NCI-H2029 (cell line): Measurements from ENCODE around the gene ABHD2.
A peak's percentile ranks its signal among the peaks of the same experiment; 100 is the strongest.

ENCODE experiments used
- DNase-seq: peaks from one replicate; lab custom pipeline; 2025; lab: John Stamatoyannopoulos, UW

Gene ABHD2

DNA sequence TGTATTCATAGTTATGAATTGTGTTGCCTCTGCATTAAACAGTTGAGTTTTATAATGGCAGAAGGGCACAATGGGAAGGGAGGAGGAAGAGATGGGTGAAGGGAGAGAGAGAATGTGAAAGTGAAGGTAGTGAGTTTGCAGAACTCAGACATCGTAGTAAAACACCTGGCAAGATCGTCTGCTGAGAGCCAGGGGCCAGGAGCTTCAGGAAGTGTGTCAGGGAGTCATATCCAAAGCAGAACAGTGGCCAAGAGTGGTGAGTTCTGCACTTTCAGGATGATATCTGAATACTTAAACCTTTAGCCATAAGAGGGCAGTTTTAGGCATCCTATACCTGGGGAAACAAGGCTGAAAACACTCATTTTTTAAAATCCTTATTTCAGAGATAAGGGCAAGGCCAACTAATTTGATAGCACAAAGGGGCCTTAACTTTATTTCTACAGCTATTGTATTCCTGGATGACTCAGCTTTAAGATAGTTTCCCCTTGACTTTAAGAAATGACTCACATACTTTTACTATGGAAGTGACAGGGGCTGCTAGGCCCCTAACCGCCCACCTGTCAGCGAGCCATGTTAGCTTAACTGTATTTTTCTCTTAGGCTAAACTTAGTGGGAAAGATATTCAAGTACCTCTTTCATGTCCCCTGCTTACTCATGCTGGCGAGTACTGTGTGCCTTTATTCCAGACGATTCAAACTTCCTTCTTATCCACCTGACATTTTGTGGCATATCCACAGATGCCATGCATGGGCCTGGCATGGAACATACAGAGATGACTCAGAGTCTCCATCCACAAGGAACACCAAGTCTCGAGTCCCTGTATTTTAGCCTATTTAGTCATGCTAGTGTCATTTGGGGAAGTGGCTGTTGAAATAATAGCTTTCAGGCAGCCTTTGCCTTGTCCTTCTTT lies 79.3 kb downstream of the ABHD2 start:
- DNase-seq = no peak

DNA sequence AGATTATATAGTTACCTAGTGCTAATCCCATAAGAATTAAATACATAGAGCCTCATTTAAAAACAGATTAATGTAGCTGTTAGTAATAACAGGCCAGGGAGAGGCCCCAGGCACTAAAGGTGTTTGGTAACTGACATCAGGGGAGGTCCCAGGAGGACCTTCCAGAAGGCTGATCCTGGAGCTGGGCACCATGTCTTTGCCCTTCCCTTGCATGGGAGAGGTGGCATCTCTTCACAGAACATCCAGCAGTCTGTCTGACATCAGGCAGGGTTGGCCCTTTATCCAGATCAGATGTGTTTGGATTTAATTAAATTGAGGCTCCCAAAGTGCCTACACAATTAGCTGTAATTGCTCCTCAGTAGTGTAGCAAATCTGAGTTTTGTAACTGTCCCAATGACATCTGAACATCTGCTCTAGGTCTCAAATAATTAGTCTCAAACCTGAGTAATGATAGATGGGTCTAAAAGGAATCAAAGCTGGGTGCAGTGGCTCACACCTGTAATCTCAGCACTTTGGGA lies 80.1 kb downstream of the ABHD2 start:
- DNase-seq = no peak

- no peak for DNase-seq
These were observed 82.1 kb downstream of the ABHD2 start for GRCh38 chr15:89170364-89170763.

DNA sequence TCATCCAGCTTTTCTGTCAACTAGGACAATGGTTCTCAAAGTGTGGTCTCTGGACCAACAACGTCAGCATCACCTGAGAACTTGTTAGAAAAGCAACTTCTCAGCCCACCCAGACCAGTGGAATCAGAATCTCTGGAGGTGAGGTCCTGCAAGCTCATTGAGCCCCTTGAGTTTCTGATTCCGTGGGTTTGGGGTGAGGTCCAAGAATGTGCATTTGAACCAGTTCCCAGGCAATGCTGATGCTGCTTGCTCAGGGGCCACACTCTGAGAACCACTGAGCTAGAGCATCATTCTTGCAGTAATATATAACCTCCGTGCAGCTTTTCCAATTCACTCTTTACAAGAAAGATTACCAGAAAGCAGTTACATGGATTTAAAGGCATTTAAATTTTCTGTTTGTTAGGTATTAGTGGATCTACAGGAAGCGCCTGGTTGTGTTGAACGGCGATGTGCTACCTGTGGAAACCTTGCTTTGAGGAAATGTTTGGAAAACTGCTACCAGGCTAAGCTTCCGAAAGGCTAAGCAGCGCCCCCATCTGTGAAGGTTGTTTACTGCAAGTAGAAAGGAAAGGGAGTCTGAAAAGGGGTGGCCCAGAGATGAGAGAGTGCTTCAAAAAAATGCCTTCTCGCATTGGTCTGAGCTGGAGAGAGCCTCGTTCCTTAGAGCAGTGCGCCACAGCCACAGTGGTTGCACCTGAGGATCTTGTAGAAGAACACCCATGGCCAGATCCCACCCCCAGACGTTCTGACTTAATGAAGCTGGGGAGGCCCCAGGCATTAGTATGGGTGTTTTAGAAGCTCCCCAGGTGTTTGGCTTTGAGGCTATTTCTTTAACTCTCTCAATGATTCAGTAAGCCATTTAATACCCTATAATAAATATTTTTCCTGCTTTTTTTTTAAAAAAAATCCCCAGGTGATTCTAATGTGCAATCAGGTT lies 83.1 kb downstream of the ABHD2 start:
- peak; percentile 25 for DNase-seq

DNA sequence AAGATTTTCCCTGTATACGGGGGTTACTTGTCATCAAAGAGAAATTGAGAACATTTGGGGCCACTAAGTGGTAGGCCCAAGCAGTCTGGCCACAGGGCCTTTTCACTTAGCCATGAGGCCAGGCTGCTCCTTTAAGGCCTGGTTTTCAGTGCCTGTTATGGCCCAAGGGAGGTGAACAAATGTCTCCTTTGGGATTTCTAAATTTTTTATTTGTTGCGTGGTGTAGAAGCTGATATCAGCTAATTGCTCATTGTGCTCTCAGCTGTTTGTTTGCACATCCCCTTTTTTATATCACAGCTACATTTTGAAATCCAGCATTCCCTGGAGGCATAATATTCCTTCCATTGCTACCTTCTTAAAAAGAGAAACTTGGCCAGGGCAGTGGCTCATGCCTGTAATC lies 84.7 kb downstream of the ABHD2 start:
- DNase-seq = no peak

DNA sequence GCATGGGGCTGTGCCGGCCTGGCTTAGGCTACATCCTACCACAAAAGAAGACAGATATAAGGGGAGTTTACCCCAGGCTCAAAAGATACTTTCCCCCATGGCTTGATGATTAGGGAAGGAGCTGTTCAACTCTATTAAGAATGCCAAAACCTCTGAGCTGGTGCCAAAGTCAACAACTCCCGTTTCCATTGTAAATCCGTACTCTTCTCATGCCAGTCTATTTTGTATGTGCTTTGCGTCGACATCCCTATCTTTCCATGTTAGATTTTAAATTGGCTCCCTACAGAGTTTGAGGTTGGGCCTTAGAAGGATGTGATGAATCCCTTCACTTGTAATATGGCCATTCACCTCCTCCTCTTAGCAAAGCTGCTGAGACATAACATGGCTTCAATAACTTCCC lies 86.2 kb downstream of the ABHD2 start:
- DNase-seq = no peak

DNA sequence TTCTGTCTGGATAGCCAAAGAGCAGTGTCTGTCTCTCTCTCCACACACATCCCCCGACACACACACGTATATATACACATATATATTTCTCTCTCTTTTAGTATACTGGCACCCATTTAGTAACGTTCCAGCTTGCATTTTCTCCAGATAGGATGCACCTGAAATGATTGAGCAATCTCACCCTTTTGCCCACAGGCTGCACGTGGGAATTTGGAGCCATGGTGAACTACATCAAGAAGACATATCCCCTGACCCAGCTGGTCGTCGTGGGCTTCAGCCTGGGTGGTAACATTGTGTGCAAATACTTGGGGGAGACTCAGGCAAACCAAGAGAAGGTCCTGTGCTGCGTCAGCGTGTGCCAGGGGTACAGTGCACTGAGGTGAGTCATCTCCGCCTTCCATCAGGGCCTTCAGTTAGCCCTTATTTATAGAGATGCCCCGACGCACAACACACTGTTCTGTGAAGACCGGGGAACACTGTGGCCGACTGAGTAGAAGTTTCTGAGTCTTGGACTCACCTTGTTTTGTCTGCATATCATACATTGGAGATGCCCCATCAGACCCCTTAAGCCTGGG lies 87.4 kb downstream of the ABHD2 start:
- no peak for DNase-seq

DNA sequence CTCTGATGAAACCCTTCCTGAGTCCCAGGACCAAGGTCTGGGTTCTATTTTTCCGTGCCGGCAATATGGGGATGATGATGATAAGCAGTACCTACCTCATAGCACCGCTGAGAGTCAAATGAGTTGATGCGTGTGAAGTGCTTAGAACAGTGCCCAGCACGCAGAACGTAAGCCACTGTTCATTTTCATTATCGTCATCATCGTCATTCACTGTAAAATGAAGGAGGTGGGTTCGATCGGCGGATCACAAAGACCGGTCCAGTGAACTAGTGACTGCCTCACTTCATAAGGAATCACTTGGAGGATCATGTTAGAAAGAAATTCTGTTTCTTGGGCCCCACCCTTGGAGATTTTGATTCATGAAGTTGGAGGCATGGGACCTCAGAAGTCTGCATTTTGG lies 88.9 kb downstream of the ABHD2 start:
- DNase-seq = no peak

DNA sequence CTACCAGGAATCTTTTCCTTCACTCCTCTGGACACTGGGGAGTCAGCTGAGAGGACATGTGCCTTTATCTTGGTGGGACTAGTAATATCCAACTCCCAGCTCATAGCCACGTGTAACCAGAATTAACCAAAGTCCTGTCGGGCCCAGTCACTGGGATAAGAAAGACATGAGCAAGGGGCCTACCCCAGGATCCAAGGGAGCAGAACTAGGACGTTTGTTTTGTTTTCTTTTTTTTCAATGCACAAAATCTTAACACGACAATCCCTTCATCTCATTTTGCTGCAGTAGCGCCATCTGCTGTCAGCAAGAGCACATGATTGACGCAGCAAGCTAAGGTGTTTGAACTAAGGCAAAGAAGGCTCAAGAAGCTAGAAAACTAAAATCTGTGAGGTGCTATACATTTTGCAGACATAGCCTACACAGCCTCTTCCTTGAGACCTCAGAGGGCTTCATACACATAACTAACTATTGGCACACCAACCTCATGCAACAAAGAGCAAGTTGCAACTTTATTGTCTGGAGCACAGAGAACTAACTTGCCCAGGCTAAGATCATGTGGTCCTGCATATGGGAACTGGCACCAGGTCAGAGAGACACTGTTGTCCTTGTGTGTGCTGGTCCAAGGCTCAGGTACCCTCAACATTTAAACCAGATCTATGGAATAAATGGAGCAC lies 89.5 kb downstream of the ABHD2 start:
- DNase-seq = peak; percentile 13

- DNase-seq = no peak
These were observed 90.2 kb downstream of the ABHD2 start for GRCh38 chr15:89178307-89178977.

DNA sequence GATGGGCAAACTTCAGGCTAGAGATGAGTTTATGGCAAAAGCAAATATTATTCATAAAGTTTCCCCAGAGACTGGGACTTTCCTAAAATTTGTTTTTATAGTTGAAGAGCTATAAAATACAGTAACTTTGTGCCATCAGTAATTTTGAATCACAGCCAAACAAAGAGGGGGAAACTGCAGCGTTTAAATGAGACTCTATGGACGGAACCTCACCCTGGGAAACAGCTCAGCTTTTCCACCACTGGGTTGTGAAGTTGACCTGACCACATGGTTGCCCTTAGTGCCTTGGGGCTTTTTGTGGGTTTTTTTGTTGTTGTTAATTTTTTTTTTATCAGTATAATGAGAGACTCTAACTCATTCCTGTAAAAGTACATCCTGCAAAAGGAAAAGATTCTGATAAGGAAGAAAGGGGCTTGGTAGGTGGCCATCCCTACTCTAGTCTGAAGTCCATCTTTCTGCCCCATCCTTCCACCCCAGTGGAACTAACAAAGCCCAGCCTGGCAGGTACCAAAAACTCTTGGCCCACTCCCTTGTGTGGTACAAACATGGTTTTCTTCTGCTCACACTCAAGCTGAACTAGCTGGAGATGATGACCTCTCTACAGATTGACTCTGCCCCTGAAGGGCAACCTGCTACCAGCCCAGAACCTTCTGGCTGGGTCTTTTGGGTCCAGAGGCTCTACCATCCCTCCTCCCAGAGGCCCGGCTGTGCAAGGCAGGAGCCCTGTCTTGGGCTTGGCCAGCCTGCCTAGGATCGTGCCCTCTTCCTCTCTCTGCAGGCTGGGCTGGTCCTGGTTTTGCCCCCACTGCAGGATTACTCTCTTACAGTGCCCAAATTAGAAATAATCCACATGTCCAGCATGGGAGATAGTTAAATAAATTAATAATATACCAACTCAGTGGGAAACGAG lies 92.0 kb downstream of the ABHD2 start:
- DNase-seq = no peak

DNA sequence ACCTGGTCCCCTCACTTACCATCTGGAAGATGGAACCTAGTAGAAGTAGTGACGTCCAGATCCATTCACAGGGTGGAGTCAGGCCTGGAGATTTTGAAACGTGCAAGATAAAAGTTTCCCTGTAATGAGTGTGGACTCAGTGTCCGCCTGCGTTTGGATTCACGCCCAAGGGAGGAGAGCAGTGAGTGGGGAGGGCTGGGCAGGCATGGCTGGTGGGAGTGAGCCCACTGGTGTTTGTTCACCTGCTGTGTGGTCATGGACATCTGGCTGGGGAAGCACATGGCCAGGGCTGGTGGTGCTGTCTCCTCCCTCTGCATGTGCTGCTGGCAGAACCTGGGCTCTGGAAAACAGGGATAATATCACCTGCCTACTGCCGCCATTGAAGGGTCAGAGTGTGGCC lies 96.1 kb downstream of the ABHD2 start:
- peak; percentile 50 for DNase-seq

DNA sequence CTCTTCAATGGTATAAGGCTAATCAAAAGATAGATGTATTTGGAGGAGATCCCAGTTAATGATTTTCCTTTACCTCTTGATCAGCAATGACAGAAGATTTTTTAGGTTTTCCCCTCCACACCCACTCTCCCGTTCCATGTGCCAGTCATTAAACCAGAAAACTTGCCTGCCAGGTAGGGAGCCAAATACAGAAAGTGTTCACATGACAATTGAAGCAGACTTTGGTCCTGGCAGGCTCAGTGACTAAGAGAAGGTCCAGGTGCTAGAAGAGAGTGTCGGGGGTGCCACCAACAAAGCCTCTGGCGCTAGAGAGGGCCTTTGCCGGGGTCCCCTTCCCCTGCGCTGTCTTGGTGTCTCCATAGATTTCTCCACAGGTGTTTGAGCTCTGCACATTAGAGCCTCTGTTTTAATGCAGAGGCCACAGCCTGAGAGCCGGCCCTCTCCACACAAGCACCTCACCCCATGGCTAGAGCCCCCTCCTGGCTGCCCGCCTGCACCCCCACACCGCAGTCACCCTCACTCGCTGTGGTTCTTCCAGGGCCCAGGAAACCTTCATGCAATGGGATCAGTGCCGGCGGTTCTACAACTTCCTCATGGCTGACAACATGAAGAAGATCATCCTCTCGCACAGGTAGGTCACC lies 96.8 kb downstream of the ABHD2 start:
- no peak for DNase-seq

DNA sequence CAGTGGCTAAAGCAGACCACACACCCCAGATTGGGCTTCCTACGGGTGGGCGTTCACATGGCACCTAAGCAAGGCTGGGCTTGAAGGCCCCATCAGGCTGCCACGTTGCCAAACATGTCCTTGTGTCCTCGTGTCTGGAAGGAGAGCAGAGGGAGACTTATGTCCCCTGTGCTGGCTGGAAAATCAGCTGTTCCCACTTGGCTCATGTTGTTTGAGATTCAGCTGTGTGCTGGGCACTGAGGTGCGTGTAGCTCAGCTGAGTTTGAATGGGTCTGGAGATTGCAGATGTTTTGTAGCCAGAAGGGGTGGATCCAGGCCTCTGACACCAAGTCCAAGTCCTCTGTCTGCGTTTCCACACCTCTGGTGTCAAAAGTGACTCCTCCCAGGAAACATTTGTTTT lies 98.5 kb downstream of the ABHD2 start:
- peak; percentile 23 for DNase-seq

DNA sequence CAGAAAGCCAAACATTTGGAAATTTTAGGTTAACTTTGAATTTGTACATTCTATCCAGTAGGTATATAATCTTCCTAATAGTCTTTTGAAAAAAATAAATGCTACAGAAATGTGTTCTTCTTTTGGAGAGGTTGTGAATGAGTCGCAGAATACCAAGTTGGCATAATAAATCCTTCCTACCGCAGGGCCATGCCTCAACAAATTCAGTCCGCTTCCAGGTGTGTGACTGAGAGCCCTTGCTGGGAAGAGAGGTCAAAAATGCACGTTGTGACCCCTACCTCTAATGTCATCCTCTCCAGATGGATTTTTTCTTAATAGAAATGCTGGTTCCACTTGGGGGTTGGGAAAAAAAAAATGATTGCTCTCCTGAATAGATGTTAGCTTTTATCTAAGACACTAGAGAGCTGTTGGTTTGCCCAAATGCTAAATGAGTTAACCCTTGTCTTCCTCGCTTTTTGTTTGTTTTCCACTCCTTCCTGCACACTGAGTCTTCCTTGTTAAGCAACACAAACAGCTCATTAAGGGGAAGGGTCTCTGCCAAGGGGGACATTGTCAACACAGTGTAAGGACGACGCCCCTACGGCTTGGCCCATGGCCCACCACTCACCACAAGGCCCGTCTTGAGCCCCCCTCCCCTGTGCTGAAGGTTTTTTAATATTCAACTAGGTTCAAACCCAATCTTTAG lies 99.2 kb downstream of the ABHD2 start:
- DNase-seq = no peak

- DNase-seq = peak; percentile 41
These were observed 99.8 kb downstream of the ABHD2 start for GRCh38 chr15:89187986-89188514.

DNA sequence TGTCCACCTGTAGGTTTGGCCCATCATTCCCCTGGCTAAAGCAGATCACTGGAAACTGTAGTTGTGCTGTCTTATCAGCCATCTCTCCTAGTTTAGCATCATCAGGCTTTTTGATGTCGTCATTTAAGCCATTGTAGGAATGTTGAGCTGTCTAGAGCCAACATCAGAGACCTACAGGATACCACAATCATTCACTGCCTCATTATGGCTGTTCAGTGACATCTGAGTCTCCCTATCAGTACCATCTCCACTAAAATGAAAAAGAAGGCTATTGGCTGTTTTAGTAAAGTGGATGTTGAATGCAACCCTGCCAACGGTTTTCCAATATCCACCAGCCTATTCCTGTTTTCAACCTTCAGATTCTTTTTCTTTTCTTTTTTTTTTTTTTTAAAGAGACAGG lies 103.9 kb downstream of the ABHD2 start:
- no peak for DNase-seq

GRCh38 chr15:89192766-89193165 lies 104.5 kb downstream of the ABHD2 start:
- DNase-seq = no peak

DNA sequence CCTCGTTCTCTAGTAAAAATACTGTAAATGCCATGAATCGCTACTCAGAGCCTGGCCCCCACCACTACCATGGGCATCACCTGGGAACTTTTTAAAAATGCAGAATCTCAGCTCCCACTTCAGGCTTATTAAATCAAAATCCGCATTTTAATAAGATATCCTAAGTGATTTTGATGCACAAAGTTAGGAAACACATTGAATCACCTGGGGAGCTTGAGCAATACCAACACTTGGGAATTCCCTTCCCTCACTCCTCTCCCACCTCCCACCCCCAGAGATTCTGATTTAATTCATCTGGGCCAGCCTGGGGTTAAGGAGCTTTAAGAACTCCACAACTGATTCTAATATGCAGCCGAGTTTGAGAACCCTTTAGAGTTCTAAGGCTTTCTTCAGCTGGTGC lies 106.4 kb downstream of the ABHD2 start:
- no peak for DNase-seq
